Esophagus (tissue), 2 donors: ENCODE results near the gene TYSND1. TPM values are rescaled to one million over a fixed set of nuclear protein-coding genes. Genes with fewer than 3 reads are reported as not detected.
"Not testable (repeated sequence)": the region's sequence is repeated elsewhere in the genome, so short reads cannot be mapped to it uniquely, and the experiment has no call there.

Experiments used
- H3K27ac ChIP-seq, 2 donors: one replicate each; pipeline ENCODE4 v1.5.1; 2013; ENCODE audit warnings: low read depth in 2 of 2, mild to moderate bottlenecking in 2 of 2, inconsistent platforms in 1 of 2, low read length in 1 of 2, moderate library complexity in 1 of 2
- H3K27me3 ChIP-seq, 2 donors: one replicate each; pipeline ENCODE4 v1.6.1; 2013; ENCODE audit warnings: low read length in 2 of 2, control low read depth in 1 of 2, mild to moderate bottlenecking in 1 of 2; ENCODE audit not compliant: insufficient read depth in 2 of 2, control insufficient read depth in 1 of 2
- H3K36me3 ChIP-seq, 2 donors: one replicate each; pipeline ENCODE4 v1.6.1; 2013; ENCODE audit warnings: low read length in 1 of 2; ENCODE audit not compliant: control insufficient read depth in 2 of 2, insufficient read depth in 2 of 2
- H3K4me1 ChIP-seq, 2 donors: one replicate each; pipeline ENCODE4 v1.6.1; 2013; ENCODE audit warnings: low read length in 1 of 2; ENCODE audit not compliant: control insufficient read depth in 2 of 2, insufficient read depth in 2 of 2
- H3K4me3 ChIP-seq, 2 donors: one replicate each; pipeline ENCODE4 v1.5.1; 2013; ENCODE audit warnings: low read length in 2 of 2, mild to moderate bottlenecking in 2 of 2, low read depth in 1 of 2, moderate library complexity in 1 of 2
- H3K9me3 ChIP-seq, 2 donors: one replicate each; pipeline ENCODE4 v1.6.1; 2013; ENCODE audit warnings: mild to moderate bottlenecking in 2 of 2, low read depth in 1 of 2, low read length in 1 of 2, moderate library complexity in 1 of 2; ENCODE audit not compliant: control insufficient read depth in 2 of 2, insufficient read depth in 1 of 2
- WGBS, 2 donors: extraction: QIAGEN DNeasy Blood & Tissue Kit; methylation state at CpG; one replicate each; pipeline ENCODE4 v1.1.7; 2013; 5-methylcytosine and 5-hydroxymethylcytosine counted together
- polyA plus RNA-seq, 2 donors: library from polyadenylated mRNA; stranded (reverse); fragments of 200-250 nt; gene quantifications; one replicate each; pipeline ENCODE4 v1.2.3, GENCODE V29; 2013
- donor health status: healthy with polysubstance abuse.
- donor health status: Bipolar disorder and iron deficiency.

The TYSND1 gene
- polyA plus RNA-seq, 2 donors = 13.6 to 17.5 TPM

- WGBS, 2 donors = 80 to 82% methylated on average over 7 of the region's 7 CpGs
- no peaks in the 10 kb centered on the region for H3K9me3 ChIP-seq
- no peaks in the 10 kb centered on the region for H3K27me3 ChIP-seq
- no peak overlapping the region for H3K4me3 ChIP-seq
- H3K4me1 ChIP-seq = no peaks in the 10 kb centered on the region
- H3K27ac ChIP-seq = no peak overlapping the region
- no peaks in the 10 kb centered on the region for H3K36me3 ChIP-seq
Observed at GRCh38 chr10:70167246-70167645, 20.7 kb upstream of the TYSND1 start.

DNA sequence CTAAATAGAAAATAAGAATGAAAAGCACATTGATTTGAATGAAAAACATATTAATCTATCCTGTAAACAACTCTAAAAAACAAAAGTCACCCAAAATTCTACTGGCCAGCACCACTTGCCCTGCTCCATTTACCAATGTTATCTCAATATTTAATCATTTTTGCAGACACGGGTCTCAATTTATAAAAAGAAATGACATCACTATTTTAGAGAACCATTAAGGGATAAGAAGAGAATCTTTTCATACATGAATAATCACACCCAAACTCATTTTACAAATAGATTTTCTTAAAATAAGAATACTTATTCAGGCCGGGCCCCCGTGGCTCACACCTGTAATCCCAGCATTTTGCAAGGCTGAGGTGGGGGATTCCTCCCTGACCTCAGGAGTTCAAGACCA is 19.9 kb upstream of the TYSND1 start:
- no peaks in the 10 kb centered on the region for H3K4me1 ChIP-seq
- no peaks in the 10 kb centered on the region for H3K9me3 ChIP-seq
- H3K27me3 ChIP-seq = no peaks in the 10 kb centered on the region
- WGBS, 2 donors = 74 to 79% methylated on average over 3 of the region's 3 CpGs
- no peak overlapping the region for H3K4me3 ChIP-seq
- H3K27ac ChIP-seq = no peak overlapping the region
- no peaks in the 10 kb centered on the region for H3K36me3 ChIP-seq

DNA sequence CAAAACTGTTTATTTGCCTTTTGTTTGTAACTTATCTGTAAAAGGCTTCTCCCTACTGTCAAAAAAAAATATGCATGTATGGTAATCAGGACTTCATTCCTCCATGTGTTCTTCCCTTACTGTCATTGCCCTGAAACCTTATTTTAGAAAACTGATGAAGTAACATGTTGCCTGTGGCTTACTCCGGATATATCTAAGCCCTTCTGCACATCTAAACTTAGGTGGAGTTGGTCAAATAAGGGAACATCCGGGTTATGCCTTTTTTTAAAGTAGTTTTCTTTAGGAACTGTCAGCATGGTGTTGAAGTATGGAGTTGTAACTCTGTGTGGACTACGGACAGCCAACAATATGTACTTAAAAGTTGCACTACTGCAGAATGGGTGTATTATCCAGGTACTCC is 17.7 kb upstream of the TYSND1 start:
- WGBS, 2 donors = 62 to 68% methylated on average over 3 of the region's 3 CpGs
- no peak overlapping the region for H3K4me3 ChIP-seq
- H3K27me3 ChIP-seq = no peaks in the 10 kb centered on the region
- no peaks in the 10 kb centered on the region for H3K4me1 ChIP-seq
- no peaks in the 10 kb centered on the region for H3K9me3 ChIP-seq
- no peak overlapping the region for H3K27ac ChIP-seq
- no peaks in the 10 kb centered on the region for H3K36me3 ChIP-seq

- no peak overlapping the region for H3K27ac ChIP-seq
- no peaks in the 10 kb centered on the region for H3K4me1 ChIP-seq
- WGBS, 2 donors = 95 to 96% methylated on average over 4 of the region's 4 CpGs
Observed at GRCh38 chr10:70163448-70163847, 16.9 kb upstream of the TYSND1 start.

GRCh38 chr10:70162892-70163201 is 16.3 kb upstream of the TYSND1 start:
- Histone ChIP-seq H3K4me3 (no peak overlapping the region), H3K36me3 (no peaks in the 10 kb centered on the region), H3K27me3 (no peaks in the 10 kb centered on the region), H3K27ac (no peak overlapping the region), H3K4me1 (no peaks in the 10 kb centered on the region), H3K9me3 (no peaks in the 10 kb centered on the region)
- WGBS, 2 donors = 38 to 68% methylated on average over 1 of the region's 1 CpG

More at GRCh38 chr10:70163448-70163847, 16.9 kb upstream of the TYSND1 start:
- no peaks in the 10 kb centered on the region for H3K9me3 ChIP-seq
- no peaks in the 10 kb centered on the region for H3K36me3 ChIP-seq
- no peaks in the 10 kb centered on the region for H3K27me3 ChIP-seq
- no peak overlapping the region for H3K4me3 ChIP-seq

DNA sequence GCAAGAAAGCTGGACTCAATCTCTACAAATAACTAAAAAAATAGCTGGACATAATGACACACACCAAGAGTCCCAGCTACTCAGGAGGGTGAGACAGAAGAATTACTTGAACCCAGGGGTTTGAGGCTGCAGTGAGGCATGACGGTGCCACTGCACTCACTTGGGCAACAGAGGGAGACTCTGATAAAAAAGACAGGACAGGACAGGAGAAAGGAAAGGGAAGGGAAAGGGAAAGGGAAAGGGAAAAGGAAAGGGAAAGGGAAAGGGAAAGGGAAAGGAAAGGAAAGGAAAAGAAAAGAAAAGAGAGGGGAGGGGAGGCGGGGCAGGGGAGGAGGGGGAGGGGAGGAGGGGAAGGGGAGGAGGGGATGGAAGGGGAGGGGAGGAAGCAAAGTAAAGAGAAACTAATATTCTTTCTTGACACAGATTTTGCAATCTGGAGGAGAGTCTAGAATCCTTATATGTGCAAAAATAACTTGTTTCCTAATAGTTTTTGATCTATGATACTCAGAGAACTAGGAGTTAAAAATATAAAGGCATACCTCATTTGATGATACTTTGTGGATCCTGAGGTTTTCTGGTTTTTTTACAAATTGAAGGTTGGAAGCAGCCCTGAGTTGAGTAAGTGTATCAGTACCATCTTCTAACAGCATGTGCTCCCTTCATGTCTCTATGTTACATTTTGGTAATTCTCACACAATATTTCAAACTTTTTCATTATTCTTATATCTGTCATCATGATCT is 15.8 kb upstream of the TYSND1 start:
- WGBS, 2 donors = 85 to 90% methylated on average over 1 of the region's 2 CpGs
- Histone ChIP-seq H3K4me3 (no peak overlapping the region), H3K36me3 (no peaks in the 10 kb centered on the region), H3K9me3 (no peaks in the 10 kb centered on the region), H3K27ac (peak overlapping the region in 1 of 2 donors; percentile 36), H3K4me1 (no peaks in the 10 kb centered on the region), H3K27me3 (no peaks in the 10 kb centered on the region)

DNA sequence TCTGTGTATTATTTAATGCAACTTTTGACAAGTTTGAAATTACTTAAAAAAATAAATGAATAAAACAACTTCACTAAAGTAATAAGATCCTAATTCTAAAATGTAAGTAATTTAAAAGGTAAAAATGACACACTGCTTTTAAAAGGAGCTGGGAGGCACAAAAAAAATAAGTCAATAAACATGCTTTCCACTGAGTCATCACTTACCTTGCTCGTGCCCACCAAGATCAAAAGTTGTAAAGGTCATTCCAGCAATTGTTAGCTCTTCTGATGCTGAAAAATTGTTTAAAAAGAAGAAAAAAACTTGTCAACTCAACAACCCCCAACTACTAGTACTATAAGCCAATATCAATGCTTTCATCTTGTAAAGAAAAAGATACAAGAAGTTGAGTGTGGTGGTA is 14.3 kb upstream of the TYSND1 start:
- Histone ChIP-seq H3K4me1 (no peaks in the 10 kb centered on the region), H3K27ac (no peak overlapping the region), H3K36me3 (peaks cover 0 to 2% of the 10 kb centered on the region in 2 donors), H3K27me3 (no peaks in the 10 kb centered on the region), H3K9me3 (no peaks in the 10 kb centered on the region), H3K4me3 (no peak overlapping the region)
- WGBS, 2 donors = 52% methylated on average over 1 of the region's 1 CpG

DNA sequence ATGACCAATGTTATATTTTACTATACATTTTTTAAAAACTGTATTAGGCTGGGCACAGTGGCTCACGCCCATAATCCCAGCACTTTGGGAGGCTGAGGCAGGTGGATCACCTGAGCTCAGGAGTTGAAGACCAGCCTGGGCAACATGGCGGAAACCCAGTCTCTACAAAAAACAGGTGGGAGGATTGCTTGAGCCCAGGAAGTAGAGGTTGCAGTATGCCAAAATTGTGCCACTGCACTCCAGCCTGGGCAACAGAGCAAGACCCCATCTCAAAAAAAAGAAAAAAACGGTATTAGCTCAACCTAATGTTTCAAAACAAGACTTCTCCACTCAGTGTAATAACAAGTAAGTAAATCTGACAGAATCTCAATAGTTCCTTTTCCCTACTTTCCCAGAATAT is 12.9 kb upstream of the TYSND1 start:
- not testable (repeated sequence) for H3K4me1 ChIP-seq, H3K36me3 ChIP-seq, H3K4me3 ChIP-seq, H3K27me3 ChIP-seq, H3K27ac ChIP-seq, H3K9me3 ChIP-seq
- WGBS, 2 donors = 31 to 74% methylated on average over 3 of the region's 3 CpGs

DNA sequence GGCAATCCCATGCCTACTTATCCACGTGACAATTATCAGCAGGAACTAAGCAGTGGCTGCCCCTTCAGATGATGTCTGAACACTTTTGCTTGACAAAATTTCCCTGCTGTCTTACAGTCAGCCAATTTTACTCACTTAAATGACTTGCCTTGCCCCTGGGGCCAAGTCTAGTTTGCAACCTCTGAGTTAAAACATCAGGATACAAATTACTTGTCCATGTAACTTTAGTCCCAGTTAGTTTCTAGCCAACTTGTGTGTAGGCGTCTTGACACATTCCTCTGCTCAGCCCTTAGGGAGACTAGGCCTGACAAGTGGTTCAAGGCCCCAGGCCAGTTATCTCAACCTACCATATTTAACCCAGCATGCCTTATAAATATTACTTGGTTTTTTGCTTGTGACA is 11.6 kb upstream of the TYSND1 start:
- Histone ChIP-seq H3K4me3 (no peak overlapping the region), H3K27me3 (no peaks in the 10 kb centered on the region), H3K36me3 (peaks cover 0 to 7% of the 10 kb centered on the region in 2 donors), H3K9me3 (no peaks in the 10 kb centered on the region), H3K27ac (no peak overlapping the region), H3K4me1 (no peaks in the 10 kb centered on the region)
- WGBS, 2 donors = 65 to 70% methylated on average over 2 of the region's 2 CpGs

- Histone ChIP-seq H3K27ac (no peak overlapping the region), H3K27me3 (no peaks in the 10 kb centered on the region), H3K9me3 (no peaks in the 10 kb centered on the region), H3K36me3 (peaks cover 5 to 13% of the 10 kb centered on the region in 2 donors), H3K4me1 (no peaks in the 10 kb centered on the region), H3K4me3 (no peak overlapping the region)
- 58 to 64% methylated on average over 3 of the region's 3 CpGs for WGBS, 2 donors
Observed at GRCh38 chr10:70155255-70155838, 8.8 kb upstream of the TYSND1 start.
